Sciatic nerve (tissue), 2 donors: ENCODE results near the gene STK35. TPM values are rescaled to one million over a fixed set of nuclear protein-coding genes. Genes with fewer than 3 reads are reported as not detected.

ENCODE experiments used
- ATAC-seq: fragments of 200-7000 bp; cut with Tn5 transposase; one replicate; pipeline ENCODE4 v1.9.1; 2020; ENCODE audit warnings: mild to moderate bottlenecking, moderate library complexity
- DNase-seq: peaks from one replicate; pipeline ENCODE4 v3.0.0-alpha.2; 2020; ENCODE audit warnings: low spot score
- intact Hi-C: fragments of 100-400 bp; cut with DNase I; formaldehyde crosslinking; loops from one replicate; pipeline ENCODE4 v1.14.2; 2022
- total RNA-seq: library from RNA; stranded (reverse); fragmentation: NEBNext Ultra II Directional; extraction: Animal tissue kit (Norgen Biotek cat#: 25700); gene quantifications from one replicate; pipeline ENCODE4 v1.2.1, GENCODE V29; 2021
- donor health status: DM: no; HTN: no; CAD: no.
- donor health status: DM: no; HTN: no; CAD: no.

Gene STK35
- total RNA-seq, 1 donor from 2014 or later = 10.2 TPM

GRCh38 chr20:2146080-2146867, 44.6 kb downstream of the STK35 start:
- ATAC-seq = no peak
- intact Hi-C loops = no loop called here

GRCh38 chr20:2149507-2149906, 47.9 kb downstream of the STK35 start:
- no peak for ATAC-seq
- intact Hi-C loops = no loop called here

More at GRCh38 chr20:2146080-2146867, 44.6 kb downstream of the STK35 start:
- no peak for DNase-seq

GRCh38 chr20:2150660-2151059, 49.0 kb downstream of the STK35 start:
- intact Hi-C loops = no loop called here
- DNase-seq (no peak), ATAC-seq (no peak)

More at GRCh38 chr20:2149507-2149906, 47.9 kb downstream of the STK35 start:
- no peak for DNase-seq

- ATAC-seq (peak; percentile 68), DNase-seq (no peak)
- intact Hi-C loops = no loop called here
These were observed 50.2 kb downstream of the STK35 start for GRCh38 chr20:2151858-2152281.

GRCh38 chr20:2152317-2152716, 50.7 kb downstream of the STK35 start:
- DNase-seq (no peak), ATAC-seq (peak; percentile 22)
- intact Hi-C loops = no loop called here

- ATAC-seq = no peak
- intact Hi-C loops = no loop called here
- DNase-seq = no peak
These were observed 51.7 kb downstream of the STK35 start for GRCh38 chr20:2153326-2153725.

DNA sequence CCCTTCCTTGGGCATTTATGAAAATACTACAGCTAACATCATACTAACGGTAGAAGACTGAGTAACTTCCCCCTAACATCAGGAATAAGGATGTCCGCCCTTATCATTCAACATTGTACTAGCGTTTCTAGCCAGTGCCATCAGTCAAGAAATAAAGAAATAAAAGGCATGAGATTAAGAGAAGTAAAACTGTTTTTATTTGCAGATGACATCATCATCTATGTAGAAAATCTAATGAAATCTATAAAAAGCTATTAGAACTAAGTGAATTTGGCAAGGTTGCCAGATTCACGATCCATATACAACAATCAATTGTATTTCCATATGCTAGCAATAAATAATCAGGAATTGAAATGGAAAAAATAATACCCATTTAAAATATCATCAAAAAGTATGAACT, 54.6 kb downstream of the STK35 start:
- intact Hi-C loops = no loop called here
- no peak for DNase-seq
- no peak for ATAC-seq

- no peak for DNase-seq
- ATAC-seq = no peak
- intact Hi-C loops = no loop called here
These were observed 55.3 kb downstream of the STK35 start for GRCh38 chr20:2156666-2157624.

DNA sequence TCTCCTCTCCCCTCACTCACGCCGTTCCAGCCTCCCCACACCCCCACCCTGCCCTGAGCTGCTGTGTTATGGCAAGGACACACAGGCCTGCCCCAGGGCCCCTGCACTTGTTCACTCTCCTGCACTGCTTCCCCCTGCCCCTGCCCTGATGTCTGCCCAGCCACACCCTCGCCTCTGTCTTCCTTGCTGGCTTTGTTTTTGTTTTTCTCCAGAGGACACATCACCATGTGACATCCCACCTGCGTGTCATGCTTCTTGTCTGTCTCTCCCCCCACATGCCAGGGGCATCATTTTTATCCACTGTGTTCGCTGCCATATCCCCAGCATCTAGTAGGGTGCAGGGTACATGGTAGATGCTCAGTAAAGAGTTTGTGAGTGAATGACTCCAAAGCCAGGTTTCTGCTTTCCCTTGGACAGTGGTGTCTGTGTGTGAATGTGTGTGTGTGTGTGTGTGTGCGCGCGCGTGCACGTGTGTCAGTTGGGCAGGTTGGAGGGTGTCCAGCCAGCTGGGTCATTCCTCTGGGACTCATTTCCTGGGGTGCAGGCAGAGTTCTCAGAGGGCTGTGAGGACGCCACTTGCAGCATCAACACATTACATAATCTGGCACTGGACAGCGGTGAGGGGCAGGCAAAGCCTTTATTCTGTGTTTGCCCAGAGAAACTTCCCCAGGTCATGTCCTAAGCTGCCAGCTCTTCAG, 60.6 kb downstream of the STK35 start:
- ATAC-seq (no peak), DNase-seq (peak; percentile 37)
- intact Hi-C loops = no loop called here

GRCh38 chr20:2162823-2163166, 61.2 kb downstream of the STK35 start:
- intact Hi-C loops = no loop called here
- ATAC-seq = no peak
- DNase-seq = no peak

- peak; percentile 28 for DNase-seq
- intact Hi-C loops = no loop called here
- ATAC-seq = no peak
These were observed 61.7 kb downstream of the STK35 start for GRCh38 chr20:2163312-2163711.

GRCh38 chr20:2163757-2164156, 62.1 kb downstream of the STK35 start:
- peak; percentile 18 for DNase-seq
- ATAC-seq = no peak
- intact Hi-C loops = no loop called here

DNA sequence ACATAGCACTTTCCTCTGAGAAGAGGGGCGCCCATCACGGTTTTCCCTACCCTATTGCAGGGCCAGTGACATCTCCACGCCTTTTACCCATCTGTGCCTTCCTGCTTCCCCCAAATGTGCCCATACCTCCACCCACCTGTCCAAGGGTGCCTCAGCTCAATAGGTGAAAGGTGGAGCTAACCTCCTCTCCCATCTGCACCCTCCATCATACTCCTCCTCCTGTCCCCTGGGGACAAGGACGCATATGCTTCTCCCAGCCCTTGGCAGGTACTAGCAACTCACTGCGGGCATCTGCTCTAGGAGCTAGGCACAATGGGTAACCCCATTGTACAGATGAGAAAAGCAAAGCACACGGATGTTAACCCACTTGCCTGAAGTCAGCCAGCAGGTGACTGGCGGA, 62.8 kb downstream of the STK35 start:
- intact Hi-C loops = no loop called here

DNA sequence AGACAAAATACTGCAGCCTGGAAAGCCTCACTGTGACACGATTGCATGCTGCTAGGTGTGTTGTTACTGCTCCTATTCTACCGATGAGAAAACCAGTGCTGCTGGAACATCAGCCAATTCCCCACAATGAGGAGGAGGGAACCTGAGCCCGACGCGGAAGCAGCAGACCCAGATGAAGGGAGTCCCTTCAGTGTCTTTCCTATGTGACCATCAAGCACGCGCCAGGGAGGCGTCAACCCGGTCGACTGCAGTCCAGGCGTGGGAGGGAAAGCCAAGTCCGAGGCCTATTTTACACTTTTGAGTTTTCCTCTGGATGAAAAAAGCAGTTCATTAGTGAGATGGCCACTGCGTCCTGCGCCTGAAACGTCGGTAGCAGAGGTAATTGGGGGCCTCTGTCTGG, 63.3 kb downstream of the STK35 start:
- intact Hi-C loops = no loop called here
- DNase-seq (peak; percentile 36), ATAC-seq (no peak)

More for the DNA sequence above, 62.8 kb downstream of the STK35 start:
- DNase-seq (peak; percentile 15), ATAC-seq (no peak)

DNA sequence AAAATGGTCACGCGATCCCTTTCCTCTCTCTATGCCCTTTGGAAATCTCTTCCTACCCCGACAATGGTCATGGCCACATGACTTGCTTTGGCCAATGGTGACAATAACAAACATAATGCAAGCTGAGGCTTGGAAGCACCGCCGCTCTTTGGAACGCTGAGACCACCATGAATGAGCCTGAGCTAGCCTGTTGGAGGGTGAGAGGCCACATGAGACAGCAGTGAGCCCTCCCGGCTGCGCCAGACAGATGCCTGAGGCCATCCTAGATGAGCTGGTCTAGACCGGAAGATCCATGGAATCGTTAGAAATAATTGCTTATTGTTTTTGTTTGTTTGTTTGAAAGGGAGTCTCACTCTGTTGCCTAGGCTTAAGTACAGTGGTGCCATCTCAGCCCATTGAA, 64.2 kb downstream of the STK35 start:
- intact Hi-C loops = no loop called here
- ATAC-seq (no peak), DNase-seq (peak; percentile 7)

- intact Hi-C loops = no loop called here
- ATAC-seq = no peak
- DNase-seq = peak; percentile 15
These were observed 65.5 kb downstream of the STK35 start for GRCh38 chr20:2167112-2167511.

DNA sequence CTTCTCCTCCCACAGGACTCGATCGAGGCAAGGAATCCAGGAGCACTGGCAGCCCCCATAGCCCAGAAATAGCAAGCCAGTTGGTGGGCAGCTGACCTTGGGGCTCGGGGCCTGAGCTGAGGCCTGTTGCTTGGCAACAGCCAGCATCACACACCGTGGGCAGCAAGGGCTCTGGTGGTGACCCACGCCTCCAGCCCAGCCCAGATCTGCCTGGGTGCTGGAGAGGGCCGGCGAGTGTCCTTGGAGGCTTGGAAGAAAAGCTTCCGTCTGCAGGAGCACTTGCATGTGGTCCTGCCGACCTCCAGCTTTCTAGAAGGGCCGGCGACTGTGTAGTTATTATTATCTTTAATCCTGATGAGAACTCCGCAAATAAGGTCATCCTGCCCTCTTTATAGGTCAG, 67.3 kb downstream of the STK35 start:
- ATAC-seq (no peak), DNase-seq (peak; percentile 21)
- intact Hi-C loops = no loop called here

GRCh38 chr20:2169456-2170088, 67.9 kb downstream of the STK35 start:
- intact Hi-C loops = loop anchor here (10.0 kb wide), 2 partner anchors 205 to 405 kb away; no protein-coding TSS in a partner anchor
- DNase-seq (no peak), ATAC-seq (no peak)

- ATAC-seq (no peak), DNase-seq (no peak)
- intact Hi-C loops = loop anchor here (10.0 kb wide), 2 partner anchors 206 to 406 kb away; no protein-coding TSS in a partner anchor
These were observed 68.8 kb downstream of the STK35 start for GRCh38 chr20:2170404-2170803.
